HG03460 (cell line): ENCODE data around the gene NOS1AP.
"Not testable (repeated sequence)": the region's sequence is repeated elsewhere in the genome, so short reads cannot be mapped to it uniquely, and the experiment has no call there.

ENCODE experiments used
- ATAC-seq: cut with Tn5 transposase; IDR thresholded peaks from one replicate; pipeline ENCODE4 v1.9.1; 2021; ENCODE audit not compliant: unreplicated experiment

NOS1AP gene

GRCh38 chr1:162165528-162165927 is 96.0 kb downstream of the NOS1AP start:
- no peak for ATAC-seq

DNA sequence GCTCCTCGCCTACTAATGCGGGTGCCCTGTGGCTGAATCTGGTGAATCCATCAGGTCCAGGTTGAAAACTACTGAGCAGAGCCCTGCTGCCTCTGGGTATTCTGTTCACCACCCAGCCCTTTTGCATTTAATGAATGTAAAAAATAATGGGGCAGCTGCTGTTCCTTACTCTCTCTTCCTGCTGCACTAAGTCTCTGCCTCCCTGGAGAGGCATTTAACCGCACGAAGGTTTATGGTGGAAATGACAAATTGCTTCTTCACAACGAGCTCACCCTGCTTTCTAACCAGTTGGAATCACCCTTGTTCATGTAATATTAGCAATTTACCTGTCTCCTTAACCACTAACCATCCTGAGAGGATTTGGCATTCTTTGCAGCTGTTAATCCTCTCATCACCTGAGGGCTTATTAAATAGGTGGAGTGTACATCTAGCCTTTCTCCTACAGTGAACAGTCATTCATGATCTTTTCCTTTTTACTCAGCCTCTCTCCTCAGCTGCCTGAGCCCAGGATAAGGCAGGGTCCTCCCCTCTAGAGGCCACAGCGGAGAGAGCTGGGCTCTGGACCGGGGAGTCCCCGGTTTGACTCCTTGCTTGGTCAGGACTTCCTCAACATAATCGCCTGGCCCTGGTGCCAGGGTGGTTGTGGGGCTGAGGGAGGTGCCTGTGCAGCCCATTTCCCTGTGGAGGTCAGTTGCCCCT is 97.6 kb downstream of the NOS1AP start:
- ATAC-seq: no peak

- ATAC-seq: no peak
These were observed 98.8 kb downstream of the NOS1AP start for GRCh38 chr1:162168261-162168660.

DNA sequence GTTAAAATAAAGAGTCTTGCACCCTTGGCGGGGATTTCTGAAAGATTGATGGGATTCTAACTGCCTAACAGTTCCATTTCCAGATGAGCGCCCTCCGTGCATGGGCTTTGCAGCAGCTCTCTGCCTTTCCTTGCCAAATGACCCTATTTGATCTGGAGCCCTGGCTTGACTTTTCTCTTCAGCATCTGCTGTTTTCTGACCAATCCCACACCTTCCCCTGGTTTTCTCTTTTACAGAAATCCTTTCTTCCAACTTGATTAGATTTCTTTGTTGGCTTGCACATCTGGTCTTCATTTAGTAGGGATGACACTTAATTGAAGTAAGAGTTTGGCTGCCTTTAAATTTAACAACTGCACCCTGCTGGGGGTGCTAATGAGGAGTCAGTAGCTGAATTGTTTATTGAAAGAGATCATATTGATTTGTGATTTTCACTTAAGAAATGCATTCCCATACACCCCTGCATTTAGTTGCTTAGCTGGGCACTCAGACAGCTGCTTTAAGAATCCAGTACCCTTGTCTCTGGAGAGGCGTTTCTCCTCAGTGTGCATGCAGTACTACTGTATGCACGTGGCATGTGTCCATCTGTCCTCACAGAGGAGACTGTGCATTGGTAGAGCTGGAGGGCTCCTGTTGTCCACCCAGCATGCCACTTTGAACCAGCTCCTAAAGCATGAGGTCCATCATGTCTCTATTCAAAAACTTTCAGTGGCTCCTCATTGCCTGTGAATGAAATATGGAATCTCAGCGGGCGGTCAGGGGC is 99.7 kb downstream of the NOS1AP start:
- ATAC-seq: no peak

- no peak for ATAC-seq
These were observed 101.6 kb downstream of the NOS1AP start for GRCh38 chr1:162171111-162171510.

DNA sequence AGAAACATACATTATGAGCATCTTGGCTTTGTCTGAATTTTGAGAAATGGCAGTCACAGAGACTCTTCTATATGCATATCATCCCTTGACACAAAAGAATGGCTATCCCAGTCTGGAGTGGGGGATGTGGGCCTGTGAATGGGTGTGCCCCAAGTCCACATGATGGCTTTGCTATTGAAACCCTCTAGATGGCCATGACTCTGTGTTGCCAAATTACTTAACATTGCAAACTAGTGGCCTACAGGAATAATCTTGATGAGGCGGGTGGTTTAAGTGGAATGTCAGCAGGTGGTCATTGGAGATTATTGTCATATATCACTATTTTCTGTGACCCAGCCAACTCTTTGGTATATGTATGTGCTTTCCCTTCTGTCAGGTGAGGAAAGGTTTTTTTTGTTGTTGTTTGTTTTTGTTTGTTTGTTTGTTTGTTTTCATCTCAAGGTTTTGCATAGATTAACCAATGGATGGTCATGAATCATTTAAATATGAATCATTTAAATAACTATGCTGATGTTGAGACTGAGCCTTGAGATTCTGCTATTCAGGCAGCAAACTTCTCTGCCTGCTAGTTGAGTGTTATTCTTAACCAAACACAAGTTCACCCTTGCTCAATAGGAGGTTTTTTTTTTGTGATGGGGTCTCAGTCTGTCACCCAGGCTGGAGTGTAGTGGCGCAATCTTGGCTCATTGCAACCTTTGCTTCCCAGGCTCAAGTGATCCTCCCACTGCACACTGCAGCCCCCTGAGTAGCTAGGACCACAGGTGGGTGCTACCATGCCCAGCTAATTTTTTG is 103.0 kb downstream of the NOS1AP start:
- no peak for ATAC-seq

GRCh38 chr1:162173607-162174006 is 104.1 kb downstream of the NOS1AP start:
- not testable (repeated sequence) for ATAC-seq

GRCh38 chr1:162174027-162174426 is 104.5 kb downstream of the NOS1AP start:
- ATAC-seq: not testable (repeated sequence)

- ATAC-seq: no peak
These were observed 106.0 kb downstream of the NOS1AP start for GRCh38 chr1:162175379-162176081.

DNA sequence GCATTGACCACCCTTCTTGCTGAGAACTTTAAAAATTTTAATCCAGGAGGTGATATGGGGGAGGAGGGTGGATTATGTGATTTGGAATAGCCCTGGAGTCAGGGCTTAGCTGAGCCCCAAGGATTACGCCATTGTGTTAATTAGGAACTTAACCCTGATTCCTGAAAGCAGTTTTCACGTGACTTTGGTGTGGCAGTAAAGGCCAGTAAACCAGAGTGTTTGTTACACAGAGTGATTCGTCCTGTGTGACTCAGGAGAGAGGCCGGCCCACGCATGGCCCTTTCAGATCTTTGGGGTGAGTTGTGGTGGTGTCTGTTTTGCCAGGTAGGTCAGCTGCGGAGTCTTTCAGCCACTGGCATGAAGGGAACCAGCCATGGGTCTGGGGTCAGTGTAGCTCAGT is 107.6 kb downstream of the NOS1AP start:
- ATAC-seq: no peak

DNA sequence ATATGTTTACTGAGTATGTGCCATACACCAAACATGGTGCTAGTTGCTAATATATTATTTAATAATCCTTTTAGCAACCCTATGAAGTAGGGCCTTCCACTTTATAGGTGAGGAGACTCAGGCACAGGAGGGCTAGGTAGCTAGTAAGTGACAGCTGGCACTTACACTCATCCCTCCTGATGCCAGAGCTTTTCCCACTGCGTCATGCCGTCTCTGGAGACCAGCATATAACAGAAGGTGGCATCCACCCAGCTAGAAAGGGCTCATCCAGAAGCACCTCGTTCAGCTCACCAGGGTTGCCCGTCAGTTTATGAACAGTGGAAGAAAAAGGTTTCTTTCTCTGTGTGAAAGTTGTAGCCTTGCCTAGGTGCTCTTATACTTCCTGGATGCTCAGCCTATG is 108.9 kb downstream of the NOS1AP start:
- no peak for ATAC-seq

DNA sequence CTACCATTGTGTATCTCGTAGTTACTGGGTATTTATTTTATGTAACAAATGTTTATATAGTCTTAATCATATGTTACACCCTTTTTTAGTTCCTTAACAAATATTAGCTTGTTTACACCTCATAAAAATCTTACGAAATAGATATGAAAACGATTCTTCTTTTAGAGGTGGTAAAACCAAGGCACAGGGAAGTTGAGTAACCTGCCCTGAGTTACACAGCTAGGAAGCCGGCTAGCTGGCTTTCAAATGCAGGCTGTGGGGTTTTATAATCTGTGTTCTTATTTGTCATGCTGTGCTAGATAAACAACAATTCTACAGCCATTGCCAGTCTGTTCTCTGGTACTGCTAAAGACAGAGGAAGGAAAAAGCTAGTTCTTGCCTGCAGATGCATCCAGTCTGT is 109.6 kb downstream of the NOS1AP start:
- no peak for ATAC-seq

DNA sequence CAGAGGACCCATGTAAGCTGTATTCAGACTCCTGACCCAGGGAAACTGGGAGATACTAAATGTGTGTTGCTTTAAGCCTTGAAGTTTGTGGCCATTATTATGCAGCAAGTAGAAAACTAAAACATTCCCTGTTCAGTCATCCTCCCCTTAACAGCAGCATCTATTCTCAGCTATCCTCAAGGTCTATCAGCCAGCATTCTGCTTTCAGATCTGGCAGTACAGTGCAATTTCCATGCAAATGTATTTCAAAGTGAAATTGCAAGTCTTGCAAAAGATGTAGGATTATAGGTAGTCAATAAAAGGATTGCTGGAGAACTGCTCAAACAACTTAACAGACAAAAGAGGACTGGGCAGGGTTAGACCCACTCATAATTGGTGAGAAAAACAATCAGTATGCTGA is 111.3 kb downstream of the NOS1AP start:
- ATAC-seq: no peak

DNA sequence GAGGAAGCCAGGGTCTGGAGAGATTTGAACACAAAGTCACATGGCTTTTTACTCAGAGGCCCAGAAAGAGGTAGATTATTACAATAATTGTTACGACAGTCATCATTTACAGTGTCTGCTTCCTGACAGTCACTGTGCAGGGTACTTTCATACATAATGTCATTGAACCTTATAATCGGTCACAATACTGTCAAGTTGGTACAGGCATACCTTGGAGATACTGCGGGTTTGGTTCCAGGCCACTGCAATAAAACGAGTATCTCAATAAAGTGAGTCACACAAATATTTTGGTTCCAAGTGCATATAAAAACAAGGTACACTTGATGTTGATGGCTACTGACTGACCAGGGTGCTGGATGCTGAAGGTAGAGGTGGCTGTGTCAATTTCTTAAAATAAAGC is 112.6 kb downstream of the NOS1AP start:
- no peak for ATAC-seq

DNA sequence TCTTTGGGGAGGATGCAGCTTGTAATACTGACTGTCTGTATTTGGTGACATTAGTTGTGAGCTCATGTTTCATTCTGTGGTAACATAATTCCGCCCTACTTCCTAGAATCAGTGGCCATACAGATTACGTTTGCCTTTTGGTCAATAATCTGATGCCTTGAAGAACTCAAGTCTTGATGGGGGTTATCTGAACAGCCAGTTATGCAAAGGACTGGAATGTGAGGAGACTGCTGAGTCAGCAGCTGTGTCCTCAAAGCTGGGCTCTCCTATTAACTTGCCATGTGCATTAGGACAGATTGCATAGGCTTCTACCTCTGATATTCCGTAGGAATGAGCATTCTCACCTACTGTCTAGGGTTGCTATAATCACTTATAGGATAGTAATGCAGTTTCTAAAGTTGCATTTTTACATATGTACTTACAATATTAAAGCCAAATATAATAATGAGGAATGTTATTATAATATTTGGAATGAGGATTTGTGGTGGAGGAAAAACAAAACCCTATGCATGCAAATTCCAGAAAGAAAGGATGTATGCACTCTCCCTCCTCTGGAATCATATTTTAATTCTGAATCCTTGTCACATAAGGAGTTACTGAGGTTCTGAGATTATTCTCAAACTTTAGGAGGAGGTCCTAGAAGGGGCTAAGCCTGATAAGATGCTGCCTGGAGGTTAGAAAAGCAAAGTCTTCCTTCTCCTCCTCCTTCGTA is 116.0 kb downstream of the NOS1AP start:
- ATAC-seq: no peak

- no peak for ATAC-seq
These were observed 116.5 kb downstream of the NOS1AP start for GRCh38 chr1:162186026-162186374.

DNA sequence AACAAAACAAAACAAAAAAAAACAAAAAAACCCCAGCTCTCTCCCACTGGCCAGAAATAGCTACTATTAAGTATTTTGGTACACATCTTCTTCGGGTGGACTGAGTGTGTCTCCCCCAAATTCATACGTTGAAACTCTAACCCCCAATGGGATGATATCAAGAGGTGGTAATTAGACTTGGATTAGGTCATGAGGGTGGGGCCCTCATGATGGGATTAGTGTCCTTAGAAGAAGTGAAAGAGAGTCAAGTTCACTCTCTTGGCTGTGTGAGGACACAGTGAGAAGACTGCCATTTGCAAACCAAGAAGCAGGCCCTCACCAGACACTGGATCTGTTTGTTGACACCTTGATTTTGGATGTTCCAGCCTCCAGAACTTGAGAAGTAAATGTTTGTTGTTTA is 116.9 kb downstream of the NOS1AP start:
- no peak for ATAC-seq

DNA sequence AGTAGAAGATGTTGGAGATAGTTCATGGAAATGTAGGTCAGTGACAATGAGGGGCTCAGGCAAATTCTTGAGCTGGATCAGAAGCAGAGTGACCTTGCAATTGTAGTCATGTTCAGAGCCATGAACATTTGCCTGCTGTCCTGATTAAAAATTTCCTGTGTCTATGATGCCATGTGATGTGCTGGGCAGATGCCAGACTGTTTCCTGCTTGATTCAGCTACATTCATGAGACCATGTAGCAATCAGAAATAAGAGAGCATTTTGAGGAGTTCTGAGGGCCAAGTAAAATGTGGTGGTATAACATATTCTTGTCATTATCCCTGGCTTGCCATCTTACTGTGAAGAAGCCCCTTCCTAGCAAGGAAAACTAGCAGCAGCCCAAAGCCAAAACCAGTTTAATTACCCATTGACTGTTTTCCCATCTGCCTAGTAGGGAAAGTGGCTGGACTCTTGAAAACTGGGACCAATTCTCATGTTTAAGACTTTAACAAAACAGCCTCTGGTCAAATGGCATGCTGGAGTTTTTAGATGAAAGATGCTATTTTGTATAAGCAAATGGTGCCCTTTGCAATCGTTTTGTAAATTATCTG is 118.3 kb downstream of the NOS1AP start:
- no peak for ATAC-seq

DNA sequence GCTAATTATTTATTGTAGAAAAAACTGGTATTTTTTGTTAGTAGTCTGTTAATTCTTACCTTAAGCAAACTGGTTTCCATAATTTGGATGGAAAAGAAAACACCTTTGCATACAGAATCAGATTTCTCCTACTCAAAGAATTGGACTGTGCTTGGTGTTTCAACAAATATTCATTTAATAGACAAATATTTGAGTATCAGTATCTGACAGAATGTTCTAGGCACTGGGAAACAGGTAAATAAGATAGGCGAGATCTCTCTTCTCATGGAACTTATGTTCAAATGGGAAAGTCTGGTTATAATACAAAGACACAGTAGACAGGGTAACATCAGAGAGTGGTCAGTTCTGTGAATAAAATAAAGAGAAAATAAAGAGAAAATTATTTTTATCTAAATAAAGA is 119.9 kb downstream of the NOS1AP start:
- ATAC-seq: no peak
